HCT116 (cell line): ENCODE results near the gene COTL1. TPM values are rescaled to one million over a fixed set of nuclear protein-coding genes. Genes with fewer than 3 reads are reported as not detected.

Source experiments
- ATAC-seq: fragments of 200-7000 bp; cut with Tn5 transposase; 2 replicates; pipeline ENCODE4 v1.9.1; 2020; ENCODE audit warnings: mild to moderate bottlenecking, moderate library complexity
- BruUV-seq: library from RNA; stranded (reverse); fragments of 400-500 nt; replicated peaks from 2 replicates; lab custom pipeline; 2021; lab: Mats Ljungman, UMichigan
- CTCF ChIA-PET: fragments of 300-600 bp; sonication (Branson Sonifier 250); formaldehyde crosslinking; loops from one replicate; lab custom pipeline; 2021; ENCODE audit warnings: antibody characterized with exemption; lab: Charles Lee
- POLR2A ChIA-PET: fragments of 300-600, 350-600 bp; sonication (Branson Sonifier 250); formaldehyde crosslinking; loops from one replicate; lab custom pipeline; 2021; ENCODE audit warnings: antibody characterized with exemption; lab: Charles Lee
- RAD21 ChIA-PET, 2 experiments: fragments of 300-600 bp; sonication (Branson Sonifier 250); formaldehyde crosslinking; loops; one replicate each; lab custom pipeline; 2023; ENCODE audit warnings: low total read pairs in 2 of 2; ENCODE audit not compliant: uncharacterized antibody in 2 of 2, unreplicated experiment in 2 of 2, low non-redundant PET in 1 of 2; lab: Charles Lee
- DNase-seq: peaks from one replicate; pipeline ENCODE4 v3.0.0-alpha.2; 2010; ENCODE audit warnings: low read depth, low spot score
- H2AFZ ChIP-seq: fragments of 200-600 bp; shearing (Covaris generic), sonication (generic); 2 replicates; pipeline ENCODE4 v1.6.1; 2017; ENCODE audit warnings: low read depth, mixed run types, mixed read lengths, antibody characterized with exemption, low read length; ENCODE audit not compliant: poor library complexity, severe bottlenecking
- H3K27ac ChIP-seq: 2 replicates; pipeline ENCODE4 v1.5.1; 2012; ENCODE audit warnings: low read depth, low read length
- H3K27me3 ChIP-seq: fragments of 200-600 bp; sonication (generic); 2 replicates; pipeline ENCODE4 v1.6.1; 2016; ENCODE audit warnings: mixed run types, low read length, mixed read lengths; ENCODE audit not compliant: insufficient read depth
- H3K36me3 ChIP-seq, 2 experiments: fragments of 200-500 bp in 1 of 2; fragments of 200-600 bp in 1 of 2; sonication (Bioruptor generic) in 1 of 2; sonication (generic) in 1 of 2; 2 replicates each; pipeline versions ENCODE4 v1.5.1 to v1.6.1; 2014 to 2016; ENCODE audit warnings: low read length in 2 of 2, inconsistent platforms in 1 of 2, mixed read lengths in 1 of 2, mixed run types in 1 of 2; ENCODE audit not compliant: insufficient read depth in 2 of 2, control insufficient read depth in 1 of 2
- H3K4me1 ChIP-seq, 2 experiments: fragments of 200-600 bp in 1 of 2; sonication (generic) in 1 of 2; 2 replicates each; pipeline versions ENCODE4 v1.5.1 to v1.6.1; 2012 to 2017; ENCODE audit warnings: low read length in 2 of 2, inconsistent platforms in 1 of 2, mild to moderate bottlenecking in 1 of 2, mixed read lengths in 1 of 2, mixed run types in 1 of 2, moderate library complexity in 1 of 2; ENCODE audit not compliant: insufficient read depth in 2 of 2, control insufficient read depth in 1 of 2
- H3K4me2 ChIP-seq: fragments of 200-600 bp; sonication (generic); 2 replicates; pipeline ENCODE4 v1.6.1; 2017; ENCODE audit warnings: mixed run types, low read length, mixed read lengths
- H3K4me3 ChIP-seq, 2 experiments: fragments of 200-600 bp in 1 of 2; sonication (generic) in 1 of 2; replicated peaks in 1 of 2; 2 replicates each; pipeline ENCODE4 v1.5.1; 2011 to 2016; ENCODE audit warnings: low read length in 2 of 2, control low read depth in 1 of 2, low read depth in 1 of 2, mild to moderate bottlenecking in 1 of 2, mixed read lengths in 1 of 2, mixed run types in 1 of 2
- H3K79me2 ChIP-seq: fragments of 200-600 bp; sonication (generic); 2 replicates; pipeline ENCODE4 v1.6.1; 2017; ENCODE audit warnings: mild to moderate bottlenecking, mixed run types, low read length, moderate library complexity, mixed read lengths; ENCODE audit not compliant: insufficient read depth
- H3K9ac ChIP-seq: fragments of 200-600 bp; sonication (generic); 2 replicates; pipeline ENCODE4 v1.6.1; 2016; ENCODE audit warnings: low read length, mixed read lengths
- H3K9me2 ChIP-seq: fragments of 200-600 bp; sonication (generic), shearing (Covaris generic); 2 replicates; pipeline ENCODE4 v1.6.1; 2017; ENCODE audit warnings: mixed run types, mild to moderate bottlenecking, moderate library complexity; ENCODE audit not compliant: insufficient read depth
- H3K9me3 ChIP-seq, 2 experiments: fragments of 200-500 bp in 1 of 2; fragments of 200-600 bp in 1 of 2; sonication (Bioruptor generic) in 1 of 2; sonication (generic) in 1 of 2; 2 replicates each; pipeline ENCODE4 v1.6.1; 2014 to 2017; ENCODE audit warnings: low read length in 2 of 2, mixed read lengths in 2 of 2, inconsistent platforms in 1 of 2, low read depth in 1 of 2, mild to moderate bottlenecking in 1 of 2, mixed run types in 1 of 2, moderate library complexity in 1 of 2; ENCODE audit not compliant: control insufficient read depth in 1 of 2, insufficient read depth in 1 of 2
- H4K20me1 ChIP-seq: fragments of 200-600 bp; sonication (generic), shearing (Covaris generic); 2 replicates; pipeline ENCODE4 v1.6.1; 2017; ENCODE audit warnings: mixed run types, mild to moderate bottlenecking, moderate library complexity; ENCODE audit not compliant: insufficient read depth
- JUND ChIP-seq: IDR thresholded peaks from 2 replicates; pipeline ENCODE4 v1.6.1; 2012
- SRF ChIP-seq: IDR thresholded peaks from 2 replicates; pipeline ENCODE4 v1.6.1; 2012; ENCODE audit warnings: low read depth
- TCF7L2 ChIP-seq: IDR thresholded peaks from 2 replicates; pipeline ENCODE4 v1.7.0; 2011; ENCODE audit warnings: borderline replicate concordance, inconsistent platforms; ENCODE audit not compliant: insufficient read depth, insufficient read length; ENCODE audit errors: extremely low read depth
- intact Hi-C: fragments of 100-400 bp; cut with micrococcal nuclease; formaldehyde crosslinking; loops from 2 replicates; pipeline ENCODE4 v1.10.0; 2022
- total RNA-seq: library from RNA; stranded (reverse); gene quantifications from one replicate; pipeline ENCODE4 v1.2.1, GENCODE V29; 2021; ENCODE audit not compliant: unreplicated experiment
- TF ChIP-seq, protein P1 (sequence below): IDR thresholded peaks from 2 replicates; pipeline ENCODE4 v1.6.1; 2012

COTL1 gene
- total RNA-seq, 1 experiment from 2014 or later: 276 TPM

- TF ChIP-seq, protein P1, sequence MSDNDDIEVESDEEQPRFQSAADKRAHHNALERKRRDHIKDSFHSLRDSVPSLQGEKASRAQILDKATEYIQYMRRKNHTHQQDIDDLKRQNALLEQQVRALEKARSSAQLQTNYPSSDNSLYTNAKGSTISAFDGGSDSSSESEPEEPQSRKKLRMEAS: no peak
- TF ChIP-seq TCF7L2: peak; percentile 55
- no peak overlapping the region for H3K9ac ChIP-seq
- H3K79me2 ChIP-seq: no peaks in the 10 kb centered on the region
- BruUV-seq: no TSS peak
- H4K20me1 ChIP-seq: no peaks in the 10 kb centered on the region
- H3K9me3 ChIP-seq: no peaks in the 10 kb centered on the region
- intact Hi-C loops: no loop called here
- ChIA-PET CTCF (no interaction called here), POLR2A (no interaction called here), RAD21 (no interaction called here)
- H3K27ac ChIP-seq: no peak overlapping the region
- 0 out of 2 replicates have a peak, but pooled peaks cover 4% of the 10 kb centered on the region for H3K27me3 ChIP-seq
- no peaks in the 10 kb centered on the region for H3K9me2 ChIP-seq
- no peak overlapping the region for H2AFZ ChIP-seq
- peaks cover 3 to 20% of the 10 kb centered on the region in 2 experiments; a peak in 1 of 4 replicates for H3K4me1 ChIP-seq
- ATAC-seq: no peak
- no peak for DNase-seq
- H3K36me3 ChIP-seq: no peaks in the 10 kb centered on the region
- no peak overlapping the region for H3K4me2 ChIP-seq
- no peak overlapping the region for H3K4me3 ChIP-seq
Measured at GRCh38 chr16:84535408-84535807, 82.5 kb downstream of the COTL1 start.

GRCh38 chr16:84534815-84535214 lies 83.1 kb downstream of the COTL1 start:
- H3K9ac ChIP-seq: no peak overlapping the region
- no TSS peak for BruUV-seq
- H3K4me2 ChIP-seq: no peak overlapping the region
- H3K27me3 ChIP-seq: 0 out of 2 replicates have a peak, but pooled peaks cover 4% of the 10 kb centered on the region
- H3K79me2 ChIP-seq: no peaks in the 10 kb centered on the region
- TF ChIP-seq SRF: no peak
- no peak for TF ChIP-seq JUND
- TF ChIP-seq, protein P1: no peak
- no peak for DNase-seq
- no peak overlapping the region for H3K27ac ChIP-seq
- H3K36me3 ChIP-seq: no peaks in the 10 kb centered on the region
- H3K9me2 ChIP-seq: no peaks in the 10 kb centered on the region
- no peak for ATAC-seq
- H3K4me1 ChIP-seq: peaks cover 3 to 20% of the 10 kb centered on the region in 2 experiments; a peak in 1 of 4 replicates
- no peaks in the 10 kb centered on the region for H4K20me1 ChIP-seq
- ChIA-PET CTCF (no interaction called here), RAD21 (no interaction called here), POLR2A (no interaction called here)
- H2AFZ ChIP-seq: no peak overlapping the region
- peaks cover 0 to 2% of the 10 kb centered on the region in 2 experiments; a peak in 1 of 4 replicates for H3K9me3 ChIP-seq
- intact Hi-C loops: no loop called here
- no peak overlapping the region for H3K4me3 ChIP-seq
